GM12891 (cell line): Measurements from ENCODE around the gene AGPAT3.

Experiments used
- POLR2A ChIP-seq: IDR thresholded peaks from 2 replicates; pipeline ENCODE4 v1.6.1; 2011; ENCODE audit warnings: low read depth, low read length, control low read depth
- TAF1 ChIP-seq: IDR thresholded peaks from 2 replicates; pipeline ENCODE4 v1.6.1; 2011; ENCODE audit warnings: low read depth, low read length, control low read depth

DNA sequence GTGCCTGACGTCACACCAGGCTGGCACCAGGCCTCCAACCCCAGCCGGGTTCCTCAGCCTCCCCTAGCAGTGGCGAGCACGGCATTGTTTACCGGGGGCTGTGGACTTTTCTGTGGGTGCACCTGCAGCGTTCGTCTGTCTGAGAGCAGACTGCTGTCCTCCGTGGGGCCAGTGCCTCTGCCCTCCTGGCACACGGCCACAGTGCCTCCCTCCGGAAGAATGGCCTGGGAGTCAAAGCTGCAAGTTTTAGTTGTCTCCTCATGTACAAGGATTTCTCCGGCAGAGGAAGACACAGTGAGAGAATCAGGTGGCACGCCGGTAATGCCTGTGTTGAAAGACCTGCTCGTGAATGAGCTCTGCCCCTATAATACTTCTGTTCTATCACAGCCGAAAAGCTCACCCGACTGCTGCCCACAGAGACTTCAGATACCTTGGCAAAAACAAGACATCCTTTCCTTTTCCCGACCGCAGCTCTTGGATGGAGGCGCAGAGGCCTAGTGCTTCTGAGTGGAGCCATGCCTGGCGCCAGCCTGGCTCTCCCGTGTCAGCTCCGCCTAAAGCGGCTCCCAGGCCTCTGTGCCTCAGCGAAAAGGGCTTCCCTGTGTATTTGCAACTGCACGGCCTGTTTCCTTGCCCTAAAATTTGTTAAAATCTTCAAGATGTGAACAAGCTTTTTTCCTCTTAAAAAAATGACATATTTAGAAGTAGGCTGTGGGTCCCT lies 71.4 kb downstream of the AGPAT3 start:
- TF ChIP-seq POLR2A (no peak), TAF1 (no peak)
